D721Med (cell line): ENCODE results near the gene SKAP1.

Experiments
- DNase-seq: peaks from one replicate; pipeline ENCODE4 v3.0.0; 2011; ENCODE audit warnings: low spot score; ENCODE audit not compliant: insufficient read length
- FAIRE-seq: peaks from 2 replicates; lab custom pipeline; 2011; peaks lifted over from hg19 to GRCh38; lab: Jason Lieb, UNC
- TF ChIP-seq, protein P1 (sequence below): IDR thresholded peaks from 2 replicates; pipeline ENCODE4 v1.5.1; 2012; ENCODE audit warnings: mild to moderate bottlenecking, control low read depth; ENCODE audit not compliant: insufficient read depth; ENCODE audit errors: missing control alignments

Gene SKAP1

DNA sequence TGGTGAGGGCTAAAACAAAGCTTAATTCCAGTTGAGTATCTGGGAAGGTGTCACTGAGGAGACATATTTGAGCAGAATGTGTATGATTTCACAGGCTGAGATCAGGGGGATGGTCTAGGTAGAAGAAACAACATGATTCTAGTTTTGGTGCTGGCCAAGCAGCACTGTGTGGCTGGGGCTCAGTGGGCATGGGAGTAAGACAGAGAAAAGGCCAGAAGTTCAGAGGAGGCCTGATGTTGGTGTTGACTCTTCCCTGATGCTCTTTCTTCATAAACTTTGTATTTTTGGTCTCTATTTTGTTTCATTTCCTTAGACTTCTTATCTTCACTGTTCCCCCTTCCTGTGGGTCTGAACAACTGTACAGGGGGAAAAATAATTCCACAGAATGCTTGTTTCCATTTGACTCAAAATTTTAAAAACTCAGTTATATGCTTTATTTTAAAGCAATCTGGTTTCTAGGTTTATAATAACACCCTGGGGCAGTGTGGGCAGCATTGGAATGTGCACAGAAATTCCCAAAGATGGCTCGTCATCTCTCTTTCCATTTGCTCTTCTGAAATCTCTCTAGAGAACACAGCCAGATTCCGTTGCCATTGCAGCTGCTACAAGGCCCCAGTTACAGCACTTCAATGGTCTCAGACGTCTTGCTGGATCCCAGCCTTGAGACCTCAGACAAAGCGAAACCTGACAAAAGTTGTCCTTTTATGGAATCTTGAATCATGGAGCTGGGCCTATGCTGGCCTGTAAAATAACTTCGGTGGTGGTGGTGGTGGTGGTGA lies 254.1 kb downstream of the SKAP1 start:
- no peak for FAIRE-seq
- no peak for DNase-seq
- TF ChIP-seq, protein P1, sequence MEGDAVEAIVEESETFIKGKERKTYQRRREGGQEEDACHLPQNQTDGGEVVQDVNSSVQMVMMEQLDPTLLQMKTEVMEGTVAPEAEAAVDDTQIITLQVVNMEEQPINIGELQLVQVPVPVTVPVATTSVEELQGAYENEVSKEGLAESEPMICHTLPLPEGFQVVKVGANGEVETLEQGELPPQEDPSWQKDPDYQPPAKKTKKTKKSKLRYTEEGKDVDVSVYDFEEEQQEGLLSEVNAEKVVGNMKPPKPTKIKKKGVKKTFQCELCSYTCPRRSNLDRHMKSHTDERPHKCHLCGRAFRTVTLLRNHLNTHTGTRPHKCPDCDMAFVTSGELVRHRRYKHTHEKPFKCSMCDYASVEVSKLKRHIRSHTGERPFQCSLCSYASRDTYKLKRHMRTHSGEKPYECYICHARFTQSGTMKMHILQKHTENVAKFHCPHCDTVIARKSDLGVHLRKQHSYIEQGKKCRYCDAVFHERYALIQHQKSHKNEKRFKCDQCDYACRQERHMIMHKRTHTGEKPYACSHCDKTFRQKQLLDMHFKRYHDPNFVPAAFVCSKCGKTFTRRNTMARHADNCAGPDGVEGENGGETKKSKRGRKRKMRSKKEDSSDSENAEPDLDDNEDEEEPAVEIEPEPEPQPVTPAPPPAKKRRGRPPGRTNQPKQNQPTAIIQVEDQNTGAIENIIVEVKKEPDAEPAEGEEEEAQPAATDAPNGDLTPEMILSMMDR: no peak

DNA sequence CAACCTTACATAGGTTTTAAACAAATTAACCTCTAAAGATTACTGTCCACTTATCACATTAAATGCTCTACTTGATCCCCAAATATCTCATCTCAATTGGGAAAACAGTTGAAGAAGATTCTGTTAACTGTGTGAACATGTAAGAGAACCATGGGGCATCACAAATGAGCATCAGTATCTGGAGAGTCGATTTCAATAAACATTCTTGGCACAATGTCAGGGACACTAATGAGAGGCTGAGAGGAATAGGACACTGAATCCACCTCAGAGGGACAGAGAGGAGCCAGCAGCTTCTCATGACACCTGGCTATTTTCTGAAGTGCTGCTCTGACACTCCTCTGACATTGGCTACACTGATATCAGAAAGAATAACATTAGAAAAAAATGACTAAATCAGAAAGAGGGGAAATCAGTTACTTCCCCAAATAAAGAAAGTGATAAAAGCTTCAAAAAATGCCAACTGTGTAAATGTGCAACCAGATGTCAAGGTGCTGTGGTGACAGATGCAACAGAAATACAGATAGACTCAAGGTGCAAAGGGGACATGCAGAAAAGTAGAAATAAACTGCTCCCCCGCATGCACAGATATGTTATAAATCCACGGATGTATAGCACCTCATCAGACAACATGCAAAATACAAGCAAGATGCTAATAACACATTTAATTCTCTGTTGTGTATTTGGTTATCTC lies 255.0 kb downstream of the SKAP1 start:
- TF ChIP-seq, protein P1: no peak
- no peak for FAIRE-seq
- no peak for DNase-seq

DNA sequence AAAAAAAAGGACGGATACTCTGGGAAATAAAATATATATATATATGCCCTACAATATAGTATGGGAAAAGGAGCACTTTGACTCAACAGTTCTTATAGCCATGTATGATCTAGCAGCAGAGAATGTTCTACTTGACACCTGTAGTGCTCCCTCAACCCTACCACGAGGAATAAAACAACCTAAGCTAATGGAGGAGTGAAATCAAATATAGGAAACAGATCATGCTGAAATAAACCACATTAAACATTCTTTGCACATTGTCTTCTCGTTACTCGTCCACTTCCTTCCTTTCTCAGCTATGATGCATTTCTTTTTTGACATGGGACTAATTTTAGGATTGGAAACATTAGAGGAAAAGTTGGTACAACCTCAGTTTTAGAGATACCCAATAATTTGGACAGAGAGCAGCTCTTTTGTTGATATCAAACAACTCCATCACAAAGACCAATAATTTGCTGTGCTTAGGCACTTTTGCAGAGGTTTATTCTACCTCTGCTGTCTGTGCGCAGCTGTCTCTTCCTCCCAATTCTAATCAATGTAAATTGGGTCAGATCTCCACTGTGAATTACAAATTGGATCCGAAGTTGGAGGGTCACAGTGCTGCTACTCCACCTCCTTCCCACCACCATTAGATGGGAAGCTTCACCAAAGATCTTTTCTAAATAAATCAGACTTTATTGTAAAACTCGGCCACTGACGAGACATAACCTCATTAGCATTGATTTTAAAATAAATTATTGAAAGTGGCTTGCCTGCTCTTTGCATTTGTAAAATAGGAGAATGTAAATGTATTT lies 256.6 kb downstream of the SKAP1 start:
- TF ChIP-seq, protein P1: no peak
- DNase-seq (no peak), FAIRE-seq (no peak)

DNA sequence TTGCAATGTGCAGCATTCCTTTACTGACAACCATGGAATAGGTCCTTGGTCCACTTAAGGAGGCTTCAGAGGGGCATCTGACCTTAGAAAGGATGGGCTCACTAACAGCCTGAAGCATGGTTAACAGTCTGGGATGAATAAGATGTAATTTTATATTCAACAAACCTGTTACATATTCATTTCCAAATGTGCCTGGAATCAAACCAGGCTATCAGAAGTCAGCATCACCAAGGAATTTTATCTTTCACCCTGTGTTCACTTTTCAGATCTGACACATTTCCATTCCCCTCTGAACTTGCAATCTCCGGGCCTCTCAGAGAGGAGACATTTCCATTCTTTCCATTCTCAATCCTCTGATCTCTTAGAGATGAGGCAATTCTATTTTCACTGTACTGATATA lies 260.1 kb downstream of the SKAP1 start:
- TF ChIP-seq, protein P1: no peak
- FAIRE-seq (no peak), DNase-seq (no peak)

DNA sequence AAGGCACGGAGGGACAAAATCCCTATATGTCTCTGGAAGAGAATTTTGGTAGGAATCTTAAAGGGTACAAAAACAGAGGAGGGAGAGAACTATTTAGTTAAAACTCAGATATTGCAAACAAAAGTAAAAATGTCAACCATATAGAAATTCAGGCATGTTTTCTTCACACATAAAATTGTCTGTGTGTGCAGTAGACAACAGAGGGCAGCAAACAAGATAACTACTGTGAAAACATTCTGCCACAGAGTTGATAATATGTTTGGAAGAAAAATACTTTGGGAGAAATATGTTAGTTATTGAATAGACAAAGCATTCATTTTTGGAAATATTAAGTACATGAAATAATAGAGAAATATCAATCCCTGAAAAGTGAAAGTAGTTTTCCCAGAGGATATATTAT lies 266.2 kb downstream of the SKAP1 start:
- TF ChIP-seq, protein P1: no peak
- DNase-seq: no peak
- no peak for FAIRE-seq

DNA sequence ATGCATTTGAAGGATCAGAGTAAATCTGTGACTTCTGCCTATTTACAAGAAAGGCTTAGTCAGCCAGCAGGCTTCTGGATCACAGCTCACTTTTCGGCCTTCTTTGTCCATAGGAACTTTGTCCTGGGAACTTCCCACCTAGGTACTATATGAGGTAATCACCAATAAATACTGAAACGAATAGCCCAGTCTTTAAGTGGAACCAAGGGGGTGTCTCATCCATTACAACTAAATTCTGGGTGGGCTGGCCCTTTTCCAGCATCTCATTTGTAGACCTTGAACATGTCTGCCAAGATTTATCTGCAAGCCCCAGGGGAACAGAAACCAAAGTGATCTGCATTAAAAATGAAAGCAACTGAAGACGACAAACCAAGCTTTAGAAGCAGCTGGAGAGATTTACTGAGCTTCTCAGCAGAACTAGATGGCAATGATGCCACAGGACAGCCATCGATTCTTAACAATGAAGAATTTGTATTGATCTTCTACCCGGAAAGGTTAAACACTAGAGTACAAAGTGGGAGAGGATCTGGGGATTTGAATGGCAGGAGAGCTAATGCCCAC lies 267.0 kb downstream of the SKAP1 start:
- TF ChIP-seq, protein P1: no peak
- FAIRE-seq: no peak
- no peak for DNase-seq
